NK-92 (cell line): ENCODE results near the gene ACER3.
"Not testable (repeated sequence)": the region's sequence is repeated elsewhere in the genome, so short reads cannot be mapped to it uniquely, and the experiment has no call there.

Source experiments
- DNase-seq: peaks from one replicate; lab custom pipeline; 2025; ENCODE audit not compliant: unreplicated experiment; lab: John Stamatoyannopoulos, UW

The ACER3 gene

DNA sequence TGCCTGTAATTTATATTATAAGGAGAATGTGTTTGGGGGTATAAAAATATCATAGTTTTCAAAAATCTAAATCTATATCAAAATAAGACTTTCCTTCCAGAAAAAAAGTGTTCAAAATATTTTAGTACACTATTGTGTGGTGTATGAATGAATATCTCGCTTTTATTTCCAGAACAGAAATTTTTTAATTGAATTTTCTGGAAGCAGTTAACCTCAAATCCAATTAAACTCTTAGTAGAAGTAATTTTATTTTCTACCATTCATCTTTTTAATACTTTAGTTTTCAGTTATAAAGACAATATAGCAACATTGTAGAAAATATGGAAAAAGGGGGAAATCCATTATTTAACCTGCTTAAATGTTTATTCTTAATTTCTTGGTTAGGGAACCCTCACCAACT is 58.7 kb downstream of the ACER3 start:
- DNase-seq: no peak

DNA sequence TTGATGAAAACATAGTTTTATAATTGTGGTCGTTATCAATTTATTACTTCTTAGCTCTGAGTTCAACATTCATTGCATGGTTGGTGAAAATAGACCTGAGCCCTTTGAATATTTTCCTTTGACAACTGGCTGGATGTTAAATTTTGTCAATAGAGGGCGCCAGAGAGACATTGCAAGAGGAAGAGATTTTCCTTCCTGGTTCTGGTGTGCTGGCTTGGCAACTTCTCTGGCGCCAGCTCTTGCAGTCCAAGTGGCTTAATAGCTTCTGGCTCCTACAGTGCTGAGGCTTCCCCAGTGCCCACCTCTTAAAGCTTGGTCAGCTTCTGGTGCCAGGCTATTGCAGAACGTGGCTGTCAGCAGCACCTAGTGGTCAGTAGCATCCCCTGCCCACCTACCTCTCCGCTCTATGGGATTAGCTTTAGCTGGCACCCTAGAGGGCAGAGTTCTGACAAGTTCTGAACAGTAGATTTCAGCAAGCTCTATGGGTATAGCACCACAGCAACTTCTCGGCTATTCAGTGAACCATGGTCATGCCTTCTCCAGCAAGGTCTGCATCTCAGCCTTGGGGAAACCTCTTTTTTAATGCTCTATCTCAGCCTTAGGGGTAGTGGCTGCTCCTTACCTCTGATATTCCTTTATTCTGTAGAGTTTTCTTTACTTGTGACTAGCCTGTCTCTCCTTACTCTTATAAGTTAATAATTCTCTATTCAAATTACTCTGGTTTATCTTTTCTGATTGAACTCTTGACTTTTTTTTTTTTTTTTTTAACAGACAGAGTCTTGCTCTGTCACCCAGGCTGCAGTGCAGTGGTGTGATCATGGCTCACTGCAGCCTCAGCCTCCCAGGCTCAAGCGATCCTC is 59.4 kb downstream of the ACER3 start:
- no peak for DNase-seq

GRCh38 chr11:76927160-76927559 is 66.4 kb downstream of the ACER3 start:
- DNase-seq: no peak

DNA sequence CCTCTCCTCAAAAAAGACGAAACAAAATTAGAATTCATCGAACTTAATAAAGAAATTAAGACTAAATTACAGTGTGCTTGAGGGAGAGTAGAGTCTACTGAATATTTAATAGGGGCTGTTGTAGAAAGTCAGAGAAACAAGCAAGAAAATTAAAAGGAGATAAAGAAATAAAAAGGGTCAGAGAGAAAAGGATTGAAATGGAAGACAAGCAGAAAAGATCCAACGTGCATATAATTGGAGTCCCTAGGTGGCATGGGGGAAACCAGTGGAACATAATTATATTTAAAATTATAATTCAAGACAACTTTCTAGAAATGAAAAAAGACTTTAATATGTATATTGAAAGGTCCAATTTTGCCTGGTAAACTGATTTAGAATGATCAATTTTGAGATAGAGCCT is 74.3 kb downstream of the ACER3 start:
- DNase-seq: no peak

DNA sequence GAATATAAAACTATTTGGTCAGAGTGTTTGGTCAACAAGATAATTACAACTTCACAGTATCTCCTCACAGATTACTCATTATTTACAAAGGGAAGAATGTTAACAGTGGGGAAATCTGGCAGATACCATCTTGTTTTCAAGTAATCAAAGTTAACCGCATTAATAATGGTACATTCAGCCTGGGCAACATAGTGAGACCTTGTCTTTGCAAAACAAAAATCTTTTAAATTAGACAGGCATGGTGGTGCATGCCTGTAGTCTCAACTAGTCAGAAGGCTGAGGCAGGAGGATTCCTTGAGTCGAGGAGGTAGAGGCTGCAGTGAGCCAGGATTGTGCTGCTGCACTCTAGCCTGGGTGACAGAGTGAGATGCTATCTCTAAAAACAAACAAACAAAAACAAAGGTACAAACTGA is 78.5 kb downstream of the ACER3 start:
- no peak for DNase-seq

GRCh38 chr11:76944225-76944624 is 83.5 kb downstream of the ACER3 start:
- DNase-seq: no peak

GRCh38 chr11:76946223-76946622 is 85.5 kb downstream of the ACER3 start:
- DNase-seq: no peak

DNA sequence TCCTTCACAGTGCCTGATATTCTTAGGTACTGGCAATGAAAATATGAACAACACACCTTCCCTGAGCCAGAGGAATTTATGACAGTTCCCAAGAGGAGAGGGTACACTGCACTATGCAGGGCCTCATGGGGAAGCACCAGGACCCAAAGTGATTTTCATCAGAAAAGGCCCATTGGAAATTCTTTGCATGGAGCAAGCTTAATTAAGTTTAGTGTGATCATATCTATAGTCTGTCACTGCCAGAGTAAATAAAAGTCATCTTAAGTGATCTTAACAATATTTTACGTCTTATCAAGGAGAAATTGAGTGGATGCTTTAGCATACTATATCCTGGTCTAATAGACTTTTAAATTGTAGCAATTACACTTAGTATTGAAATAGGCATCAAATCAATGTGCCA is 86.5 kb downstream of the ACER3 start:
- no peak for DNase-seq

DNA sequence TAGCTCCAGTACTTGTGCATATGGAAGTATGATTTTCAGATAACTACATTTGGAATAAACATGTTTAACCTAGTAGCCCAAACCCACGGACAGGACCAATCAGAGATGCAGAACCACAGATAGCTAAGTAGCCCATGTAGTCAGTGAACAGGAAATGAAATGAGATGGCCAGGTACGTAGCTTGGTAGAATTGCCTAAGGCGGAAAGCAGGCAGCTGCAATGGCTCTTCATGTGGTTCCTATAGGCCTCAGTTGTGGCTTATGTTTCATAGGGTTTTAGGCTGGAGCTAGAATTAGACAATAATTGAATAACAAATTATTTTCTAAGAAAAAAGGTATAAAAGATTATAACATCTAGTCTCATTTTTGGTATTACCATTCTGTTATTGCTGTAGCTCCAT is 87.1 kb downstream of the ACER3 start:
- no peak for DNase-seq

- no peak for DNase-seq
Measured at GRCh38 chr11:76955459-76956114, 94.9 kb downstream of the ACER3 start.

DNA sequence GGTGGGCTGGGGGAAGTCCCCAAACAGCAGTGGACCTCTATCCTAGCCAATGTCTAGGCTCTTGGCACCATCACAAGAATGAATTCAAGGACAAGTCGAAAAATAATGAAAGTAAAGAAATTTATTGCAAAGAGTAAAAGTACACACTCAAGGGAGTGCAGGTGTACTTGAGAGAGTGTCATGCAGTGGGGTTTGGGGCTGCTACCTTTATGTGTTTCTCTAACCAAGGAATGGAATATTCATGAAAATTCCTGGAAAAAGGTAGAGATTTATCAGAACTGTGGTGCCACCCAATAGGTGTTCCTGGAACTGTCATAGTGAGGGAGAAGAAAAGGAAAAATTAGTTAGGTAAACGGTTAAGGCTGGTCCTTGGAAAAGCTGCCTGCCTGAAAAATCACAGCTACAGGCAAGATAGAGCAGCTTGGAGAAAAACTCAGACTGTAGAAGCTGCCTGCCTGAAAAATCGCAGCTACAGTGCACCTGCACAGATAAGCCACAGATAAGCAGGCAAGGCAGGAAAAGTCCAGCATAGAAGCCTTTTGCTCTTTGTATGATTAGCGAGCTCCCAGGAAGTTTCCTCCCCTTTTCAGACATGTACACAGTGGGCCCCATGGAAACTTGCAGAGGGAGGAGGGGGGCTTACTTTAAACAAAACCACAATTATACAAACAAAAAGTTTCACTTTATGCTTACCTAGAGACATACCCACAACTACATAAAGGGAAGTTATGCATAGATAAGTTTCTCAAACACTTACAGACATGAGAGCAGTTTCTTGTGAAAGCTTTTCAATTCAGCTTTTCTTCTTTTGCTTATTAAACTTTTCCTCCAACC is 102.1 kb downstream of the ACER3 start:
- no peak for DNase-seq

GRCh38 chr11:76963417-76964168 is 102.9 kb downstream of the ACER3 start:
- not testable (repeated sequence) for DNase-seq

- no peak for DNase-seq
Measured at GRCh38 chr11:76972051-76972450, 111.3 kb downstream of the ACER3 start.

- DNase-seq: no peak
Measured at GRCh38 chr11:76974179-76974891, 113.6 kb downstream of the ACER3 start.

DNA sequence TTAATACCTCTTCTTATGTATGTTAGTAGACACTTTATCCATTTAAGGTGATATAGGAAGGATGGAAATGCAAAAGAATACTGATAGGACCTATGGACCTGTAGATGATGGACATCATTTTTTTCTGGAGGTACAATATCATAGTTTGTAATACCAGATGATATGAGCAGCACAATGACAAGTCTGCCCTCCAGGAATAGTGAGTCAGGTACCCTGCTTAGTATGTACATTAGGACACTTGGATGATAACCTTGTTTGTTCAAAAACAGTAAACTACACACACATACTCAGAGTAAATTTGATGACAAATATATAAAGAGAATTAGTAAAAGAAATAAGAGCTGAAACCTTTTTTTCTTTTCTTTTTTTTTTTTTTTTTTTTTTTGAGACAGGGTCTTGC is 114.8 kb downstream of the ACER3 start:
- no peak for DNase-seq

- no peak for DNase-seq
Measured at GRCh38 chr11:76977791-76978190, 117.1 kb downstream of the ACER3 start.

DNA sequence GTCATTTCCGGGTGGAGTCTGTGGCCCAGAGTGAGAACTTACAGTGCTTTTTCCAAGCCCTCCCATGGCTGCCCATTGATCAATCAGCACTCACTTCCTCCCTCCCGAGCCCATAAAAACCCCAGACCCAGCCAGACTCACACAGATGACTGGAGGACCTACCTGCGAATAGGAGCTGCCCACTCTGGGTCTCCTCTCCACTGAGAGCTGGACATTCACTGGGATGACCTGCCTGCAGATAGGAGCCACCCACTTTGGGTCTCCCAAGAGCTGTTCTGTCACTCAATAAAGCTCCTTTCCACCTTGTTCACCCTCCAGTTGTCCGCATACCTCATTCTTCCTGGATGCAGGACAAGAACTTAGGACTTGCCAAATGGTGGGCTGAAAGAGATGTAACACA is 117.5 kb downstream of the ACER3 start:
- no peak for DNase-seq

DNA sequence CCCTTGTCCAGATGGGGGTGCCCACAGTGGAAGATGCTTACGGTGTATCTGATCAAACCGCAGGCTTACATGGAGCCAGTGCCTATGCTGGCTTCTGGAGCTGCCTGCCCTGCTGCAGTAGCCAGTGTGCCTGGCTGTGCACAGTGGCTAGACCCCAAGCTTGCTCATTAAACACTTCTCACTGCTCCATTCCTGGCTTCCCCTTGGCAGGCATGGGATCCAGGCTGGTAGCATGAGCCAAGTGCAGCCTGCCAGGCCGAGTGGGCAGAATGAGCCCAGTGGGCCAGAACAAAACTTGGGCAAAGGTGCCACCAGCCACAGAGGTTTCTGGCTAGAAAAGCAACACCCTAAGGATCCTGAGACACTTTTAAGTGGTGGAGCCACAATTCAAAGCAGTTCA is 118.1 kb downstream of the ACER3 start:
- no peak for DNase-seq

- no peak for DNase-seq
Measured at GRCh38 chr11:76980196-76980595, 119.5 kb downstream of the ACER3 start.

GRCh38 chr11:76984743-76985142 is 124.0 kb downstream of the ACER3 start:
- DNase-seq: no peak
